Choroid plexus epithelial cell (primary cell): ENCODE results near the gene ACOT12.

Source experiments
- DNase-seq: peaks from one replicate; pipeline ENCODE4 v3.0.0-alpha.2; 2010; ENCODE audit warnings: low read depth
- H3K4me3 ChIP-seq: 2 replicates; pipeline ENCODE4 v1.5.1; 2011; ENCODE audit warnings: low read depth, mild to moderate bottlenecking, control low read depth, low read length, moderate library complexity
- CTCF ChIP-seq: conservative IDR thresholded peaks from 2 replicates; pipeline ENCODE4 v1.5.1; 2011; ENCODE audit warnings: low read depth, mild to moderate bottlenecking, control low read depth, inconsistent platforms, low read length, moderate library complexity

The ACOT12 gene

GRCh38 chr5:81326554-81326953 lies 67.4 kb downstream of the ACOT12 start:
- no peak for TF ChIP-seq CTCF
- no peak overlapping the region for H3K4me3 ChIP-seq
- no peak for DNase-seq

GRCh38 chr5:81317536-81317935 lies 76.4 kb downstream of the ACOT12 start:
- DNase-seq: no peak
- H3K4me3 ChIP-seq: no peak overlapping the region
- TF ChIP-seq CTCF: no peak

DNA sequence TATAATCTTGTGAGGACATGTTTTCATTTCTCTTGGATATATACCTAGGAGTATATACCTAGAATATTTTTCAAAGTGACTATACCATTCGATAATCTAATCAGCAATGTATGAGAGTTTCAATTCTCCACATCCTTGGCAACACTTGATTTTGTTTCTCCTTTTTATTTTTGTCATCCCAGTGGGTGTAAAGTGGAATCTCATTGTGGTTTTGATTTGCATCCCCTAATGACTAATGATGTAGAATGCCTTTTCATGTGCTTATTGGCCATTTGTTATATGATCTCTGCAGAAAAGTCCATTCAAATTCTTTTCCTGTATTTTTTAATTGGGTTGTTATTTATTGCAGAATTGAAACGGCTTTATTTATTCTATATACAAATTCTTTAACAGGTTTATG lies 77.4 kb downstream of the ACOT12 start:
- TF ChIP-seq CTCF: no peak
- no peak for DNase-seq
- H3K4me3 ChIP-seq: no peak overlapping the region

- TF ChIP-seq CTCF: no peak
- H3K4me3 ChIP-seq: no peak overlapping the region
- DNase-seq: no peak
Observed at GRCh38 chr5:81315830-81316229, 78.1 kb downstream of the ACOT12 start.

DNA sequence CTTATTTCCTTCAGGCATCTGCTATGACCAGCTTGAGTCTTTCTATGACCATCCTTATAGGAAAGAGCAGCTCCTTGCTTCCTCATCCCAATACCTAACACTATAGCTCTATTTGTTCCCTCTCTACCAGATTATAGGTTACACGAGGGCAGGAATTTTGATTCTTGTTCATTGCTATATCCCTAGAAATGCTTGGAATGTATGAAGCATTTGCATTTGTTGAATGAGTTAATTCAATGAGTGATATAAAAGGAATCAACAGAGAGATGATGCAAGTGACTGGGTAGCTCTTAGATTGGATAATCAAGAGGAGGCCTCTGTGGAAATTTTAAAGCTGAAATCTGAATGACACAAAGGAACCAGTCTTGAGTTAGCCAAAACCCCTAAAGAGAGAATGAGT lies 78.6 kb downstream of the ACOT12 start:
- no peak overlapping the region for H3K4me3 ChIP-seq
- no peak for TF ChIP-seq CTCF
- peak; percentile 42 for DNase-seq

DNA sequence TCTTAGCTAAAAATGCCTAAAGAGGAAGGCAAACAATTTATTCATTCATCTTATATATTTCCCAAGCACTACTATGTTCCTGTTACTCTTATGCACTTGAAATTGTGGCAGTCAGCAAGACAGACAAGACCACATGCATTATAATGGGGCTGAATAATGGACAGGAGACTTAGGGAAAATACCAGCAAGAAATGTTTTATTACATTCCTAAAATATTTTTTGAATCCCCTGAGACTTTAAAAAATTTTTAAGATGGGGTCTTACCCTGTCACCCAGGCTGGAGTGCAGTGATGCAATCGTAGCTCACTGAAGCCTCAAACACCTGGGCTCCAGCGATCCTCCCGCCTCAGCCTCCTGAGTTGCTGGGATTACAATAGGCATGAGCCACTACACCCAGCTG lies 79.4 kb downstream of the ACOT12 start:
- no peak overlapping the region for H3K4me3 ChIP-seq
- no peak for TF ChIP-seq CTCF
- DNase-seq: no peak

DNA sequence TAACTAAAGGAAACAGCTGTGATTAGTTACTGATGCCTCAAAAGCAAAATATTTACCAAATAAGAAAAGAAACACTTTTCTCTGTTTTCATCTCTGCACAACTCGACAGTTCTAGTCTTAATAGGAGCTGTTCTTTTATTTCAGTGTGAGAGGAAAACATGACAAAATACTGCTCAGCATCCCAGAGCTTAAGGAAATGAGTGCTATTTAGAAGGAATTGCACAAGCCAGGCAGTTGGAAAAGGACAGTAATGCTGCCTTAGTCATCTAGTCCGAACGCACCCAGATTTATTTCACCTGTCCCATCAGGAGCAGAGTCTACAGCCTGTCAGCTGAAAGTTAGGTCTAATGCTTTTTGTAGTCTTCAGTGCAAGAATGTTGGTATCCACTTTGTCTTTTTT lies 80.2 kb downstream of the ACOT12 start:
- TF ChIP-seq CTCF: no peak

More for the DNA sequence above, 80.2 kb downstream of the ACOT12 start:
- no peak for DNase-seq
- no peak overlapping the region for H3K4me3 ChIP-seq
